IMR-90 (cell line): Measurements from ENCODE around the gene RAPGEF2. TPM values are rescaled to one million over a fixed set of nuclear protein-coding genes. Genes with fewer than 3 reads are reported as not detected.
"Not testable (repeated sequence)": the region's sequence is repeated elsewhere in the genome, so short reads cannot be mapped to it uniquely, and the experiment has no call there.

ENCODE experiments used
- ATAC-seq: fragments of 200-7000 bp; cut with Tn5 transposase; 2 replicates; pipeline ENCODE4 v1.9.1; 2020; ENCODE audit warnings: low read depth, mild to moderate bottlenecking, moderate library complexity
- BruUV-seq: library from RNA; stranded (reverse); fragments of 400-500 nt; replicated peaks from 2 replicates; lab custom pipeline; 2021; lab: Mats Ljungman, UMichigan
- CTCF ChIA-PET: fragments of 300-600 bp; formaldehyde crosslinking; extraction: SDS; loops from one replicate; lab custom pipeline; 2021; ENCODE audit warnings: antibody characterized with exemption; lab: Yijun Ruan, JAX
- POLR2A ChIA-PET: fragments of 300-600 bp; sonication (Branson Sonifier 250); formaldehyde crosslinking; loops from one replicate; lab custom pipeline; 2022; ENCODE audit warnings: antibody characterized with exemption; ENCODE audit not compliant: unreplicated experiment; lab: Charles Lee
- DNase-seq: peaks from one replicate; pipeline ENCODE4 v3.0.0; 2013
- H2AFZ ChIP-seq: replicated peaks from 2 replicates; pipeline ENCODE3; 2013; ENCODE audit warnings: low read length, mild to moderate bottlenecking; ENCODE audit not compliant: poor library complexity
- H2AK5ac ChIP-seq: 2 replicates; pipeline ENCODE4 v1.6.1; 2013; ENCODE audit warnings: low read depth, low read length, inconsistent platforms
- H2AK9ac ChIP-seq: replicated peaks from 2 replicates; pipeline ENCODE3; 2013; ENCODE audit warnings: mild to moderate bottlenecking, low read depth, low read length, moderate library complexity; ENCODE audit not compliant: poor library complexity
- H2BK120ac ChIP-seq: 2 replicates; pipeline ENCODE4 v1.6.1; 2013; ENCODE audit warnings: low read depth, low read length, inconsistent platforms
- H2BK15ac ChIP-seq: 3 replicates; pipeline ENCODE4 v1.6.1; 2013; ENCODE audit warnings: low read depth, low read length, inconsistent platforms
- H2BK20ac ChIP-seq: 2 replicates; pipeline ENCODE4 v1.6.1; 2013; ENCODE audit warnings: low read depth, mild to moderate bottlenecking, inconsistent platforms, low read length, moderate library complexity
- H2BK5ac ChIP-seq: 2 replicates; pipeline ENCODE4 v1.6.1; 2013; ENCODE audit warnings: mild to moderate bottlenecking, low read depth, low read length, inconsistent platforms; ENCODE audit not compliant: poor library complexity, severe bottlenecking
- H3K14ac ChIP-seq: replicated peaks from 2 replicates; pipeline ENCODE4 v1.6.1; 2013; ENCODE audit warnings: low read depth, low read length, inconsistent platforms
- H3K18ac ChIP-seq: 2 replicates; pipeline ENCODE4 v1.6.1; 2013; ENCODE audit warnings: low read depth, low read length, control low read depth
- H3K23ac ChIP-seq: 2 replicates; pipeline ENCODE4 v1.6.1; 2013; ENCODE audit warnings: low read depth, low read length, inconsistent platforms
- H3K27ac ChIP-seq: 2 replicates; pipeline ENCODE4 v1.5.1; 2013; ENCODE audit warnings: mild to moderate bottlenecking, control low read depth, low read length; ENCODE audit not compliant: insufficient read depth
- H3K27me3 ChIP-seq: 2 replicates; pipeline ENCODE4 v1.6.1; 2013; ENCODE audit warnings: low read length; ENCODE audit not compliant: control insufficient read depth, insufficient read depth
- H3K36me3 ChIP-seq: 2 replicates; pipeline ENCODE4 v1.6.1; 2013; ENCODE audit warnings: low read length, mixed read lengths; ENCODE audit not compliant: control insufficient read depth, insufficient read depth
- H3K4ac ChIP-seq: 2 replicates; pipeline ENCODE4 v1.6.1; 2013; ENCODE audit warnings: low read depth, low read length, inconsistent platforms
- H3K4me1 ChIP-seq: 2 replicates; pipeline ENCODE4 v1.6.1; 2013; ENCODE audit warnings: low read length, mixed read lengths; ENCODE audit not compliant: control insufficient read depth, insufficient read depth
- H3K4me2 ChIP-seq: 2 replicates; pipeline ENCODE4 v1.6.1; 2013; ENCODE audit warnings: low read depth, mild to moderate bottlenecking, control low read depth, low read length, moderate library complexity
- H3K4me3 ChIP-seq: 2 replicates; pipeline ENCODE4 v1.5.1; 2013; ENCODE audit warnings: low read depth, mild to moderate bottlenecking, control low read depth, low read length, moderate library complexity; ENCODE audit not compliant: insufficient read depth
- H3K56ac ChIP-seq: 2 replicates; pipeline ENCODE4 v1.6.1; 2013; ENCODE audit warnings: low read length, inconsistent platforms; ENCODE audit not compliant: insufficient read depth; ENCODE audit errors: extremely low read depth
- H3K79me1 ChIP-seq, 2 experiments: 2 replicates each; pipeline ENCODE4 v1.6.1; 2013; ENCODE audit warnings: low read length in 2 of 2, inconsistent platforms in 1 of 2, low read depth in 1 of 2
- H3K9ac ChIP-seq: 2 replicates; pipeline ENCODE4 v1.6.1; 2013; ENCODE audit warnings: low read depth, low read length, control low read depth
- H3K9me1 ChIP-seq: 2 replicates; pipeline ENCODE4 v1.6.1; 2013; ENCODE audit warnings: low read length, inconsistent platforms; ENCODE audit not compliant: insufficient read depth
- H3K9me3 ChIP-seq: 2 replicates; pipeline ENCODE4 v1.6.1; 2013; ENCODE audit warnings: low read length; ENCODE audit not compliant: control insufficient read depth, insufficient read depth
- H4K20me1 ChIP-seq: 2 replicates; pipeline ENCODE4 v1.6.1; 2013; ENCODE audit warnings: low read length, inconsistent platforms; ENCODE audit not compliant: insufficient read depth
- H4K5ac ChIP-seq: 2 replicates; pipeline ENCODE4 v1.6.1; 2013; ENCODE audit warnings: mild to moderate bottlenecking, low read depth, low read length, control low read depth
- H4K8ac ChIP-seq, 2 experiments: 2 replicates each; pipeline ENCODE4 v1.6.1; 2013; ENCODE audit warnings: low read depth in 2 of 2, low read length in 2 of 2, control low read depth in 1 of 2, inconsistent platforms in 1 of 2
- H4K91ac ChIP-seq: 2 replicates; pipeline ENCODE4 v1.6.1; 2013; ENCODE audit warnings: low read depth, low read length, inconsistent platforms; ENCODE audit not compliant: insufficient read depth
- WGBS, 2 experiments: methylation state at CpG; one replicate each; pipeline versions ENCODE4 v1.1.5 to v1.1.7; 2013; ENCODE audit warnings: missing lambda C conversion rate in 2 of 2; ENCODE audit not compliant: insufficient read length in 1 of 2; ENCODE audit errors: extremely low coverage in 2 of 2; 5-methylcytosine and 5-hydroxymethylcytosine counted together
- dilution Hi-C: fragments of 300-500 bp; cut with HindIII; formaldehyde crosslinking; loops from one replicate; pipeline ENCODE4 v1.14.3; 2018; ENCODE audit warnings: low sequenced_read_pairs; ENCODE audit not compliant: unreplicated experiment
- in situ Hi-C: fragments of 300-500 bp; cut with MboI; formaldehyde crosslinking; loops from 3 replicates; pipeline ENCODE4 v1.14.3; 2019; ENCODE audit warnings: low sequenced_read_pairs, inconsistent platforms, mixed read lengths
- intact Hi-C: fragments of 100-400 bp; cut with micrococcal nuclease; formaldehyde crosslinking; loops from 2 replicates; pipeline ENCODE4 v1.10.0; 2022
- polyA plus RNA-seq, 3 experiments: library from polyadenylated mRNA; depleted of rRNA; stranded (reverse); fragments of >200 nt; gene quantifications; 2 replicates each; pipeline ENCODE4 v1.2.3, GENCODE V29; 2012; ENCODE audit warnings: low replicate concordance in 1 of 3
- total RNA-seq: library from RNA; depleted of rRNA; stranded (reverse); fragments of >200 nt; gene quantifications from 2 replicates; pipeline ENCODE4 v1.2.3, GENCODE V29; 2012

RAPGEF2 gene
- total and polyA plus RNA-seq, 2 of the 4 experiments (the other 2 are of a cell fraction) = 27.6 to 109 TPM

- H3K4me3 ChIP-seq, H3K27me3 ChIP-seq, CTCF ChIA-PET, H2AK5ac ChIP-seq, H2BK20ac ChIP-seq, H3K56ac ChIP-seq, H3K14ac ChIP-seq, H3K9me1 ChIP-seq, H2AFZ ChIP-seq, H3K23ac ChIP-seq, H4K5ac ChIP-seq, H4K8ac ChIP-seq, ATAC-seq, H4K20me1 ChIP-seq, H3K27ac ChIP-seq, H3K4me1 ChIP-seq, H3K36me3 ChIP-seq, dilution Hi-C loops, H3K9ac ChIP-seq, H3K9me3 ChIP-seq, H2BK15ac ChIP-seq, intact Hi-C loops, BruUV-seq, in situ Hi-C loops, H2AK9ac ChIP-seq, H3K4me2 ChIP-seq, H3K18ac ChIP-seq, H2BK120ac ChIP-seq, H2BK5ac ChIP-seq, DNase-seq, H4K91ac ChIP-seq, H3K4ac ChIP-seq: not testable (repeated sequence)
- peaks cover 18 to 35% of the 10 kb centered on the region in 2 experiments for H3K79me1 ChIP-seq
- WGBS, 2 experiments = no CpG with 5 or more reads among the region's 7 CpGs
- POLR2A ChIA-PET = interaction anchor here (0.7 kb wide), 2 partner anchors 147 to 373 kb away, joined by 3 to 9 read pairs; no protein-coding TSS in a partner anchor
Observed at GRCh38 chr4:159113366-159113765, 10.5 kb downstream of the RAPGEF2 start.

GRCh38 chr4:159116098-159116497 lies 13.2 kb downstream of the RAPGEF2 start:
- POLR2A ChIA-PET, H2AFZ ChIP-seq, H2AK5ac ChIP-seq, H4K20me1 ChIP-seq, H4K8ac ChIP-seq, H3K27ac ChIP-seq, H2BK15ac ChIP-seq, dilution Hi-C loops, H3K27me3 ChIP-seq, H3K9ac ChIP-seq, H4K91ac ChIP-seq, H3K9me1 ChIP-seq, H3K14ac ChIP-seq, H3K56ac ChIP-seq, H3K9me3 ChIP-seq, H2BK120ac ChIP-seq, H4K5ac ChIP-seq, H2BK20ac ChIP-seq, H3K4me2 ChIP-seq, H3K4me1 ChIP-seq, ATAC-seq, H2BK5ac ChIP-seq, BruUV-seq, H3K36me3 ChIP-seq, CTCF ChIA-PET, in situ Hi-C loops, H3K18ac ChIP-seq, DNase-seq, H2AK9ac ChIP-seq, H3K4me3 ChIP-seq, H3K4ac ChIP-seq, H3K23ac ChIP-seq, intact Hi-C loops: not testable (repeated sequence)
- WGBS, 2 experiments = no CpG with 5 or more reads among the region's 2 CpGs
- H3K79me1 ChIP-seq = peaks cover 14 to 30% of the 10 kb centered on the region in 2 experiments; a peak in 3 of 4 replicates
